Measurements from ENCODE around the gene FXR2.
"Not testable (repeated sequence)": the region's sequence is repeated elsewhere in the genome, so short reads cannot be mapped to it uniquely, and the experiment has no call there.

The FXR2 gene

DNA sequence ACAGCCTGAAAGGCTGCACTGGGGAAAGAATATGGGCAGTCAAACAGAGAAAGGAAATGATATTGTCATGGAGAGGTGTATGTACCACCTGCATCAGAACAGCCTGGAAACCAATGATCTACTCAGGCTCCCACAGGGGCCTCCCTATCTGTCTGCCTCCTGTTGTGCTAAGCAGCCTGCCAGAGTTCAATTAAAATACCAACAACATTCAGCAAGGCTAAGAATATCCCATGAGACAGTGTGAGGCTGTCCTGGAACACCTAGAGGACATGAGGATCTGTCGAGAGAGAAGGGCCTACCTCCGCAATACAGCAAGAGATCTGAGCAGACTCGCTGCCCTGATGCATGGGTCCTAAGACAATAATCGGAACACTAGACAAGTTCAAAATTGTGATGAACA is 8.4 kb downstream of the FXR2 start:
- TF ChIP-seq, protein P1, sequence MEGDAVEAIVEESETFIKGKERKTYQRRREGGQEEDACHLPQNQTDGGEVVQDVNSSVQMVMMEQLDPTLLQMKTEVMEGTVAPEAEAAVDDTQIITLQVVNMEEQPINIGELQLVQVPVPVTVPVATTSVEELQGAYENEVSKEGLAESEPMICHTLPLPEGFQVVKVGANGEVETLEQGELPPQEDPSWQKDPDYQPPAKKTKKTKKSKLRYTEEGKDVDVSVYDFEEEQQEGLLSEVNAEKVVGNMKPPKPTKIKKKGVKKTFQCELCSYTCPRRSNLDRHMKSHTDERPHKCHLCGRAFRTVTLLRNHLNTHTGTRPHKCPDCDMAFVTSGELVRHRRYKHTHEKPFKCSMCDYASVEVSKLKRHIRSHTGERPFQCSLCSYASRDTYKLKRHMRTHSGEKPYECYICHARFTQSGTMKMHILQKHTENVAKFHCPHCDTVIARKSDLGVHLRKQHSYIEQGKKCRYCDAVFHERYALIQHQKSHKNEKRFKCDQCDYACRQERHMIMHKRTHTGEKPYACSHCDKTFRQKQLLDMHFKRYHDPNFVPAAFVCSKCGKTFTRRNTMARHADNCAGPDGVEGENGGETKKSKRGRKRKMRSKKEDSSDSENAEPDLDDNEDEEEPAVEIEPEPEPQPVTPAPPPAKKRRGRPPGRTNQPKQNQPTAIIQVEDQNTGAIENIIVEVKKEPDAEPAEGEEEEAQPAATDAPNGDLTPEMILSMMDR (conservative IDR thresholded peaks at IDR 0.05; ENCODE audit: control insufficient read depth, insufficient read depth, low read depth, low read length) = no peak
- DNase-seq (ENCODE audit: low read depth) = no peak
- H3K4me3 ChIP-seq (ENCODE audit: control insufficient read depth, low read depth, low read length) = no peak overlapping the region

GRCh38 chr17:7597561-7597960 is 17.1 kb downstream of the FXR2 start:
- DNase-seq (ENCODE audit: low read depth); H3K4me3 ChIP-seq (ENCODE audit: control insufficient read depth, low read depth, low read length): not testable (repeated sequence)

- no peak overlapping the region for H3K4me3 ChIP-seq (ENCODE audit: control insufficient read depth, low read depth, low read length)
- TF ChIP-seq, protein P1 (conservative IDR thresholded peaks at IDR 0.05; ENCODE audit: control insufficient read depth, insufficient read depth, low read depth, low read length) = no peak
- DNase-seq (ENCODE audit: low read depth) = no peak
Observed at GRCh38 chr17:7593296-7593695, 21.4 kb downstream of the FXR2 start.

- DNase-seq (ENCODE audit: low read depth) = no peak
- no peak overlapping the region for H3K4me3 ChIP-seq (ENCODE audit: control insufficient read depth, low read depth, low read length)
- TF ChIP-seq, protein P1 (conservative IDR thresholded peaks at IDR 0.05; ENCODE audit: control insufficient read depth, insufficient read depth, low read depth, low read length) = no peak
Observed at GRCh38 chr17:7592422-7593021, 22.2 kb downstream of the FXR2 start.

GRCh38 chr17:7591596-7591995 is 23.1 kb downstream of the FXR2 start:
- H3K4me3 ChIP-seq (ENCODE audit: control insufficient read depth, low read depth, low read length) = no peak overlapping the region
- TF ChIP-seq, protein P1 (conservative IDR thresholded peaks at IDR 0.05; ENCODE audit: control insufficient read depth, insufficient read depth, low read depth, low read length) = no peak
- DNase-seq (ENCODE audit: low read depth) = no peak

- no peak overlapping the region for H3K4me3 ChIP-seq (ENCODE audit: control insufficient read depth, low read depth, low read length)
- DNase-seq (ENCODE audit: low read depth) = peak; percentile 65
- TF ChIP-seq, protein P1 (conservative IDR thresholded peaks at IDR 0.05; ENCODE audit: control insufficient read depth, insufficient read depth, low read depth, low read length) = no peak
Observed at GRCh38 chr17:7590743-7591142, 24.0 kb downstream of the FXR2 start.

DNA sequence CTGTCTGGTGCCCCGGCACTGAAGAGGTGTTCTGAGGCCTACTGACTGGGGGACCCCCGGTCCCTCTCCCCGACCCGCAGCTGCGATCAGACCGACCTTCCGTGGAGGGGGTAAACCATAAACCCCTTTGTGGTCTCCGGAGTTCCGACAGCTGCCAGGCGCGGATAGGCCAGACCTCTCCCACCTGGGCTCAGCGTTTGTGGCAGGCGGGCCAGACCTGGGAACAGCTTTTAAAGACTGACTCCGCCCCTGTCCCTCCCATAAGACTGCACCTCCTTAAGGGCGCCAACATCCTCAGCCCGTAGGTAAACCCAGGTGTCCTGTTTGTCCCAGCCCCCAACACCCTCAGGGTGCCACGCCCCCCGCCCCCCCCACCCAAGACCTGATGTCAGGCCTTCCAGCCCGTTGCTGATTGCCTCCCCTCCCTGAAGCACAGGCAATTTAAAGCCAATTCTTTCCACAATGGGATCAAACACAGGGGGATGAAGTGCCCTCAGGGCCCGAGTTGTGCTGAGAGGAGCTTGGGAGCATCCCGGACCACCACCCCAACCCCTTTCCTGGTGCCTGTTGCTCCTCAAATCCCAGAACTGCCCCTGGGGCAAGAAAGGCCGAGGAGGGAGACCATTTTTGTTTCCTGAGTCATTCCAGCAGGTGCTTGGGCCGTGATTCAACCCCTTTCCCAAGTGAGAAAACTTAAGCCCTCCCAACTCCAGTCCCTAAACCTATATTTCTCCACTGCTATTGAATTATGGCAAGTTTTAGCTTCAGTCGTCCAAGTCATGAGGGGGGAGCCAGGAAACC is 24.6 kb downstream of the FXR2 start, which contains the start of gene SOX15:
Gene SOX15, minus strand, starts transcription at position 204 of the 801 bp plus-strand sequence. CDS start 418 bp downstream, outside the sequence.
- DNase-seq (ENCODE audit: low read depth) = no peak
- TF ChIP-seq, protein P1 (conservative IDR thresholded peaks at IDR 0.05; ENCODE audit: control insufficient read depth, insufficient read depth, low read depth, low read length) = no peak
- no peak within 1 kb of the TSS for H3K4me3 ChIP-seq (ENCODE audit: control insufficient read depth, low read depth, low read length)

Measured in fibroblast of mammary gland (primary cell).